ENCODE data around the gene JAG1. TPM values are rescaled to one million over a fixed set of nuclear protein-coding genes. Genes with fewer than 3 reads are reported as not detected.

JAG1 gene
- polyA plus RNA-seq, 1 donor from 2014 or later, result 9.0 TPM

GRCh38 chr20:10622657-10623418 lies 51.0 kb downstream of the JAG1 start:
- TF ChIP-seq TAF1 (IDR thresholded peaks at IDR 0.05; ENCODE audit: low read depth), result no peak
- TF ChIP-seq, protein P1, sequence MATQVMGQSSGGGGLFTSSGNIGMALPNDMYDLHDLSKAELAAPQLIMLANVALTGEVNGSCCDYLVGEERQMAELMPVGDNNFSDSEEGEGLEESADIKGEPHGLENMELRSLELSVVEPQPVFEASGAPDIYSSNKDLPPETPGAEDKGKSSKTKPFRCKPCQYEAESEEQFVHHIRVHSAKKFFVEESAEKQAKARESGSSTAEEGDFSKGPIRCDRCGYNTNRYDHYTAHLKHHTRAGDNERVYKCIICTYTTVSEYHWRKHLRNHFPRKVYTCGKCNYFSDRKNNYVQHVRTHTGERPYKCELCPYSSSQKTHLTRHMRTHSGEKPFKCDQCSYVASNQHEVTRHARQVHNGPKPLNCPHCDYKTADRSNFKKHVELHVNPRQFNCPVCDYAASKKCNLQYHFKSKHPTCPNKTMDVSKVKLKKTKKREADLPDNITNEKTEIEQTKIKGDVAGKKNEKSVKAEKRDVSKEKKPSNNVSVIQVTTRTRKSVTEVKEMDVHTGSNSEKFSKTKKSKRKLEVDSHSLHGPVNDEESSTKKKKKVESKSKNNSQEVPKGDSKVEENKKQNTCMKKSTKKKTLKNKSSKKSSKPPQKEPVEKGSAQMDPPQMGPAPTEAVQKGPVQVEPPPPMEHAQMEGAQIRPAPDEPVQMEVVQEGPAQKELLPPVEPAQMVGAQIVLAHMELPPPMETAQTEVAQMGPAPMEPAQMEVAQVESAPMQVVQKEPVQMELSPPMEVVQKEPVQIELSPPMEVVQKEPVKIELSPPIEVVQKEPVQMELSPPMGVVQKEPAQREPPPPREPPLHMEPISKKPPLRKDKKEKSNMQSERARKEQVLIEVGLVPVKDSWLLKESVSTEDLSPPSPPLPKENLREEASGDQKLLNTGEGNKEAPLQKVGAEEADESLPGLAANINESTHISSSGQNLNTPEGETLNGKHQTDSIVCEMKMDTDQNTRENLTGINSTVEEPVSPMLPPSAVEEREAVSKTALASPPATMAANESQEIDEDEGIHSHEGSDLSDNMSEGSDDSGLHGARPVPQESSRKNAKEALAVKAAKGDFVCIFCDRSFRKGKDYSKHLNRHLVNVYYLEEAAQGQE (IDR thresholded peaks at IDR 0.05; ENCODE audit: borderline replicate concordance), result no peak
- Histone ChIP-seq H3K9me3 (ENCODE audit: low read length) (no peaks in the 10 kb centered on the region), H2AFZ (ENCODE audit: low read depth, low read length) (no peak overlapping the region), H3K4me3 (ENCODE audit: low read length) (no peak overlapping the region), H3K79me2 (replicated peaks; ENCODE audit: insufficient read depth, low read length) (no peaks in the 10 kb centered on the region), H3K9me2 (ENCODE audit: insufficient read depth, low read length) (no peaks in the 10 kb centered on the region), H3K27me3 (ENCODE audit: insufficient read depth, low read depth, low read length) (no peaks in the 10 kb centered on the region), H3K9ac (ENCODE audit: low read length) (no peak overlapping the region), H4K20me1 (ENCODE audit: insufficient read depth) (no peaks in the 10 kb centered on the region), H3F3A (ENCODE audit: insufficient read depth, low read length, poor library complexity, severe bottlenecking) (no peaks in the 10 kb centered on the region), H3K36me3 (ENCODE audit: insufficient read depth, low read length) (no peaks in the 10 kb centered on the region), H3K27ac (ENCODE audit: low read length) (no peak overlapping the region), H3K4me2 (ENCODE audit: low read length) (no peak overlapping the region)

DNA sequence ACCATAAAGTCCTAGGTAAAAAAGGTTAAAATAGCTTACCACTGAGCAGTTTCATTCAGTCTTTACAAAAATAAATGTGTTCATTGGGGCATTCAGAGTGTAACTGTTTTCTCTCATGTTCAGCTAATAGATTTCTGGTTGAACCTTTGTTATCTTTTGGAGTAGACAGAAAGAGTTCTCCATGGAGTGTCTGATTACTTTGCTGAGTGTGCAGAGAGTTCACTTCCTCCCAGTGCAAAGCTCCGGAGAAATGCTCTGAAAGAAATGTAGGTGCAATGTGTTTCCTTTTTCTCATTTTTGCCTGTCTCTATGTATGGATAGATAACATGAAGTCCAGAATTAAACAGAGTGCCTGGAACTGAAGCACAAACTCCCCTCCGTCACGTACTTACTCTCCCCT lies 52.6 kb downstream of the JAG1 start:
- Histone ChIP-seq H3K27ac (ENCODE audit: low read length) (no peak overlapping the region), H3K4me2 (ENCODE audit: low read length) (no peak overlapping the region)

More for the DNA sequence above, 52.6 kb downstream of the JAG1 start:
- no peaks in the 10 kb centered on the region for H3K36me3 ChIP-seq (ENCODE audit: insufficient read depth, low read length)
- H3K4me3 ChIP-seq (ENCODE audit: low read length), result no peak overlapping the region
- H3K9me3 ChIP-seq (ENCODE audit: low read length), result no peaks in the 10 kb centered on the region
- H2AFZ ChIP-seq (ENCODE audit: low read depth, low read length), result no peak overlapping the region
- H3K79me2 ChIP-seq (replicated peaks; ENCODE audit: insufficient read depth, low read length), result no peaks in the 10 kb centered on the region
- H3K9ac ChIP-seq (ENCODE audit: low read length), result no peak overlapping the region
- TF ChIP-seq, protein P1 (IDR thresholded peaks at IDR 0.05; ENCODE audit: borderline replicate concordance), result no peak
- TF ChIP-seq EZH2 (IDR thresholded peaks at IDR 0.05; ENCODE audit: borderline replicate concordance, insufficient read depth, low read length, poor library complexity, severe bottlenecking) (no peak), POLR2AphosphoS5 (IDR thresholded peaks at IDR 0.05) (no peak), MXI1 (conservative IDR thresholded peaks at IDR 0.05; ENCODE audit: poor library complexity, severe bottlenecking) (no peak), SMC3 (conservative IDR thresholded peaks at IDR 0.05; ENCODE audit: poor library complexity) (no peak), TAF1 (IDR thresholded peaks at IDR 0.05; ENCODE audit: low read depth) (no peak), RAD21 (conservative IDR thresholded peaks at IDR 0.05) (no peak), EP300 (conservative IDR thresholded peaks at IDR 0.05; ENCODE audit: poor library complexity, severe bottlenecking) (no peak)
- TF ChIP-seq, protein P2, sequence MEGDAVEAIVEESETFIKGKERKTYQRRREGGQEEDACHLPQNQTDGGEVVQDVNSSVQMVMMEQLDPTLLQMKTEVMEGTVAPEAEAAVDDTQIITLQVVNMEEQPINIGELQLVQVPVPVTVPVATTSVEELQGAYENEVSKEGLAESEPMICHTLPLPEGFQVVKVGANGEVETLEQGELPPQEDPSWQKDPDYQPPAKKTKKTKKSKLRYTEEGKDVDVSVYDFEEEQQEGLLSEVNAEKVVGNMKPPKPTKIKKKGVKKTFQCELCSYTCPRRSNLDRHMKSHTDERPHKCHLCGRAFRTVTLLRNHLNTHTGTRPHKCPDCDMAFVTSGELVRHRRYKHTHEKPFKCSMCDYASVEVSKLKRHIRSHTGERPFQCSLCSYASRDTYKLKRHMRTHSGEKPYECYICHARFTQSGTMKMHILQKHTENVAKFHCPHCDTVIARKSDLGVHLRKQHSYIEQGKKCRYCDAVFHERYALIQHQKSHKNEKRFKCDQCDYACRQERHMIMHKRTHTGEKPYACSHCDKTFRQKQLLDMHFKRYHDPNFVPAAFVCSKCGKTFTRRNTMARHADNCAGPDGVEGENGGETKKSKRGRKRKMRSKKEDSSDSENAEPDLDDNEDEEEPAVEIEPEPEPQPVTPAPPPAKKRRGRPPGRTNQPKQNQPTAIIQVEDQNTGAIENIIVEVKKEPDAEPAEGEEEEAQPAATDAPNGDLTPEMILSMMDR (IDR thresholded peaks at IDR 0.05; ENCODE audit: poor library complexity, severe bottlenecking), result no peak
- H4K20me1 ChIP-seq (ENCODE audit: insufficient read depth), result no peaks in the 10 kb centered on the region
- H3F3A ChIP-seq (ENCODE audit: insufficient read depth, low read length, poor library complexity, severe bottlenecking), result no peaks in the 10 kb centered on the region
- H3K27me3 ChIP-seq (ENCODE audit: insufficient read depth, low read depth, low read length), result no peaks in the 10 kb centered on the region
- no peaks in the 10 kb centered on the region for H3K9me2 ChIP-seq (ENCODE audit: insufficient read depth, low read length)

All from neural cell (in vitro differentiated cells).